GM10847 (cell line): ENCODE data around the gene IKBIP.

Experiments used
- POLR2A ChIP-seq: IDR thresholded peaks from 2 replicates; pipeline ENCODE4 v1.6.1; 2011; ENCODE audit not compliant: insufficient read length; ENCODE audit errors: extremely low read depth

Gene IKBIP

GRCh38 chr12:98592825-98593322, 51.7 kb downstream of the IKBIP start:
- TF ChIP-seq POLR2A = no peak

- no peak for TF ChIP-seq POLR2A
Observed at GRCh38 chr12:98591209-98591608, 53.4 kb downstream of the IKBIP start.

GRCh38 chr12:98587084-98587483, 57.5 kb downstream of the IKBIP start:
- no peak for TF ChIP-seq POLR2A

- TF ChIP-seq POLR2A = no peak
Observed at GRCh38 chr12:98582093-98582492, 62.5 kb downstream of the IKBIP start.

- TF ChIP-seq POLR2A = no peak
Observed at GRCh38 chr12:98581101-98581500, 63.5 kb downstream of the IKBIP start.

GRCh38 chr12:98580695-98581094, 63.9 kb downstream of the IKBIP start:
- no peak for TF ChIP-seq POLR2A

- TF ChIP-seq POLR2A = no peak
Observed at GRCh38 chr12:98579835-98580234, 64.8 kb downstream of the IKBIP start.

- no peak for TF ChIP-seq POLR2A
Observed at GRCh38 chr12:98579347-98579746, 65.2 kb downstream of the IKBIP start.

- TF ChIP-seq POLR2A = no peak
Observed at GRCh38 chr12:98578821-98579220, 65.8 kb downstream of the IKBIP start.

- TF ChIP-seq POLR2A = no peak
Observed at GRCh38 chr12:98578392-98578791, 66.2 kb downstream of the IKBIP start.

- no peak for TF ChIP-seq POLR2A
Observed at GRCh38 chr12:98575013-98575412, 69.6 kb downstream of the IKBIP start.
